Left lung (tissue), 10 donors: Measurements from ENCODE around the gene TMCC1. TPM values are rescaled to one million over a fixed set of nuclear protein-coding genes. Genes with fewer than 3 reads are reported as not detected.

Source experiments
- ATAC-seq: fragments of 200-7000 bp; cut with Tn5 transposase; one replicate; pipeline ENCODE4 v1.9.1; 2020; ENCODE audit warnings: moderate library complexity
- DNase-seq, 4 donors: peaks; one replicate each; pipeline ENCODE4 v3.0.0-alpha.2; 2013 to 2020
- H3K27ac ChIP-seq, 2 donors: fragments of 200-600 bp; sonication (generic) in 1 of 2; one replicate each; pipeline versions ENCODE4 v1.5.0 to v1.8.0; 2020 to 2021
- H3K27me3 ChIP-seq, 2 donors: fragments of 200-600 bp; sonication (generic) in 1 of 2; one replicate each; pipeline versions ENCODE4 v1.5.0 to v1.8.0; 2020 to 2021
- H3K36me3 ChIP-seq, 2 donors: fragments of 200-600 bp; sonication (generic) in 1 of 2; one replicate each; pipeline versions ENCODE4 v1.5.0 to v1.8.0; 2020 to 2021
- H3K4me1 ChIP-seq, 2 donors: fragments of 200-600 bp; one replicate each; pipeline ENCODE4 v1.8.0; 2021
- H3K4me3 ChIP-seq, 2 donors: fragments of 200-600 bp; sonication (generic) in 1 of 2; one replicate each; pipeline versions ENCODE4 v1.5.0 to v1.8.0; 2020 to 2021; ENCODE audit warnings: mild to moderate bottlenecking in 1 of 2
- H3K9me3 ChIP-seq, 2 donors: fragments of 200-600 bp; sonication (generic) in 1 of 2; one replicate each; pipeline versions ENCODE4 v1.5.0 to v1.8.0; 2020 to 2021
- CTCF ChIP-seq, 2 donors: fragments of 200-600 bp; sonication (generic) in 1 of 2; IDR thresholded peaks; one replicate each; pipeline versions ENCODE4 v1.5.0 to v1.8.0; 2021; ENCODE audit warnings: antibody characterized with exemption in 2 of 2
- intact Hi-C, 2 donors: fragments of 100-400 bp; cut with DNase I; formaldehyde crosslinking; loops; one replicate each; pipeline versions ENCODE4 v1.11.2 to v1.14.2; 2022
- polyA plus RNA-seq, 6 donors: library from polyadenylated mRNA; unstranded; fragments of 120-200 nt; gene quantifications; one replicate each; pipeline ENCODE4 v1.2.1, GENCODE V29; 2013; ENCODE audit not compliant: insufficient read length in 6 of 6
- total RNA-seq, 2 donors: library from RNA; stranded (reverse); fragmentation: NEBNext Ultra II Directional; extraction: Animal tissue kit (Norgen Biotek cat#: 25700); gene quantifications; one replicate each; pipeline ENCODE4 v1.2.1, GENCODE V29; 2021
- donor health status: DM: no; HTN: yes; CAD: no.
- donor health status: DM: no; HTN: no; CAD: no.

Gene TMCC1
- total and polyA plus RNA-seq, 8 donors, result 24.4 to 38.8 (median 27.4) TPM

GRCh38 chr3:129777806-129778205, 115.7 kb downstream of the TMCC1 start:
- peak; percentile 16 for ATAC-seq
- H3K36me3 ChIP-seq, result no peaks in the 10 kb centered on the region
- no peak for DNase-seq

GRCh38 chr3:129775870-129776269, 117.6 kb downstream of the TMCC1 start:
- intact Hi-C loops, result no loop called here
- Histone ChIP-seq H3K27me3 (no peaks in the 10 kb centered on the region), H3K4me1 (no peaks in the 10 kb centered on the region), H3K36me3 (no peaks in the 10 kb centered on the region), H3K27ac (no peak overlapping the region), H3K4me3 (no peak overlapping the region), H3K9me3 (no peaks in the 10 kb centered on the region)
- DNase-seq, result no peak
- ATAC-seq, result no peak
- TF ChIP-seq CTCF (IDR thresholded peaks at IDR 0.05), result no peak

More at GRCh38 chr3:129777806-129778205, 115.7 kb downstream of the TMCC1 start:
- Histone ChIP-seq H3K9me3 (no peaks in the 10 kb centered on the region), H3K4me1 (no peaks in the 10 kb centered on the region), H3K27me3 (no peaks in the 10 kb centered on the region), H3K27ac (no peak overlapping the region), H3K4me3 (no peak overlapping the region)
- intact Hi-C loops, result no loop called here
- no peak for TF ChIP-seq CTCF (IDR thresholded peaks at IDR 0.05)

GRCh38 chr3:129773691-129774663, 119.5 kb downstream of the TMCC1 start:
- Histone ChIP-seq H3K27me3 (no peaks in the 10 kb centered on the region), H3K9me3 (no peaks in the 10 kb centered on the region), H3K27ac (no peak overlapping the region), H3K36me3 (no peaks in the 10 kb centered on the region), H3K4me3 (no peak overlapping the region), H3K4me1 (no peaks in the 10 kb centered on the region)
- TF ChIP-seq CTCF (IDR thresholded peaks at IDR 0.05), result no peak
- intact Hi-C loops, result no loop called here
- ATAC-seq, result no peak
- DNase-seq, result no peak

GRCh38 chr3:129770604-129771003, 122.9 kb downstream of the TMCC1 start:
- no peaks in the 10 kb centered on the region for H3K4me1 ChIP-seq
- H3K9me3 ChIP-seq, result no peaks in the 10 kb centered on the region
- no peak for TF ChIP-seq CTCF (IDR thresholded peaks at IDR 0.05)
- intact Hi-C loops, result no loop called here
- no peak for DNase-seq
- H3K36me3 ChIP-seq, result no peaks in the 10 kb centered on the region
- H3K27ac ChIP-seq, result no peak overlapping the region
- H3K27me3 ChIP-seq, result no peaks in the 10 kb centered on the region
- H3K4me3 ChIP-seq, result no peak overlapping the region
- ATAC-seq, result no peak

- no peak overlapping the region for H3K27ac ChIP-seq
- H3K4me1 ChIP-seq, result no peaks in the 10 kb centered on the region
- TF ChIP-seq CTCF (IDR thresholded peaks at IDR 0.05), result no peak
- H3K36me3 ChIP-seq, result no peaks in the 10 kb centered on the region
- DNase-seq, result no peak
- H3K27me3 ChIP-seq, result no peaks in the 10 kb centered on the region
- intact Hi-C loops, result no loop called here
- no peak for ATAC-seq
- H3K4me3 ChIP-seq, result no peak overlapping the region
- no peaks in the 10 kb centered on the region for H3K9me3 ChIP-seq
Observed at GRCh38 chr3:129769616-129770015, 123.9 kb downstream of the TMCC1 start.
